HG02981 (cell line): Measurements from ENCODE around the gene ZNF555.
A peak's percentile ranks its signal among the peaks of the same experiment; 100 is the strongest.
"Not testable (repeated sequence)": the region's sequence is repeated elsewhere in the genome, so short reads cannot be mapped to it uniquely, and the experiment has no call there.

ENCODE experiments used
- ATAC-seq: cut with Tn5 transposase; IDR thresholded peaks from one replicate; pipeline ENCODE4 v1.9.1; 2021; ENCODE audit warnings: mild to moderate bottlenecking, moderate library complexity; ENCODE audit not compliant: unreplicated experiment

Gene ZNF555

GRCh38 chr19:2866495-2867024 lies 25.3 kb downstream of the ZNF555 start:
- ATAC-seq = no peak

GRCh38 chr19:2867025-2867991 lies 26.0 kb downstream of the ZNF555 start, which contains the start of gene ZNF556:
Gene ZNF556 (plus strand): TSS chr19:2867335. CDS start chr19:2867422, 87 bp downstream.
- ATAC-seq = no peak

- ATAC-seq = no peak
Measured at GRCh38 chr19:2869618-2870017, 28.3 kb downstream of the ZNF555 start.

- not testable (repeated sequence) for ATAC-seq
Measured at GRCh38 chr19:2872175-2872574, 30.9 kb downstream of the ZNF555 start.

- ATAC-seq = no peak
Measured at GRCh38 chr19:2877398-2878331, 36.4 kb downstream of the ZNF555 start.

GRCh38 chr19:2883686-2884439 lies 42.6 kb downstream of the ZNF555 start:
- no peak for ATAC-seq

GRCh38 chr19:2885736-2886135 lies 44.5 kb downstream of the ZNF555 start:
- no peak for ATAC-seq

- no peak for ATAC-seq
Measured at GRCh38 chr19:2887391-2887914, 46.2 kb downstream of the ZNF555 start.

GRCh38 chr19:2888731-2889224 lies 47.5 kb downstream of the ZNF555 start:
- ATAC-seq = no peak

GRCh38 chr19:2890531-2890930 lies 49.3 kb downstream of the ZNF555 start:
- not testable (repeated sequence) for ATAC-seq

GRCh38 chr19:2896694-2897093 lies 55.4 kb downstream of the ZNF555 start:
- no peak for ATAC-seq

GRCh38 chr19:2900296-2901252 lies 59.3 kb downstream of the ZNF555 start, which contains the start of gene ZNF57:
Gene ZNF57 (plus strand): TSS chr19:2900928. CDS start chr19:2901046, 118 bp downstream.
- peak; percentile 89 for ATAC-seq

GRCh38 chr19:2902590-2903218 lies 61.4 kb downstream of the ZNF555 start:
- ATAC-seq = no peak

GRCh38 chr19:2903326-2903725 lies 62.1 kb downstream of the ZNF555 start:
- not testable (repeated sequence) for ATAC-seq

GRCh38 chr19:2905918-2906519 lies 64.7 kb downstream of the ZNF555 start:
- no peak for ATAC-seq

- ATAC-seq = no peak
Measured at GRCh38 chr19:2906631-2907195, 65.4 kb downstream of the ZNF555 start.
